ENCODE data around the gene TMEM167B.

- TF ChIP-seq POLR2A (IDR thresholded peaks at IDR 0.05) (no peak), EP300 (IDR thresholded peaks at IDR 0.05; ENCODE audit: low read depth) (no peak)
- TF ChIP-seq, protein P1, sequence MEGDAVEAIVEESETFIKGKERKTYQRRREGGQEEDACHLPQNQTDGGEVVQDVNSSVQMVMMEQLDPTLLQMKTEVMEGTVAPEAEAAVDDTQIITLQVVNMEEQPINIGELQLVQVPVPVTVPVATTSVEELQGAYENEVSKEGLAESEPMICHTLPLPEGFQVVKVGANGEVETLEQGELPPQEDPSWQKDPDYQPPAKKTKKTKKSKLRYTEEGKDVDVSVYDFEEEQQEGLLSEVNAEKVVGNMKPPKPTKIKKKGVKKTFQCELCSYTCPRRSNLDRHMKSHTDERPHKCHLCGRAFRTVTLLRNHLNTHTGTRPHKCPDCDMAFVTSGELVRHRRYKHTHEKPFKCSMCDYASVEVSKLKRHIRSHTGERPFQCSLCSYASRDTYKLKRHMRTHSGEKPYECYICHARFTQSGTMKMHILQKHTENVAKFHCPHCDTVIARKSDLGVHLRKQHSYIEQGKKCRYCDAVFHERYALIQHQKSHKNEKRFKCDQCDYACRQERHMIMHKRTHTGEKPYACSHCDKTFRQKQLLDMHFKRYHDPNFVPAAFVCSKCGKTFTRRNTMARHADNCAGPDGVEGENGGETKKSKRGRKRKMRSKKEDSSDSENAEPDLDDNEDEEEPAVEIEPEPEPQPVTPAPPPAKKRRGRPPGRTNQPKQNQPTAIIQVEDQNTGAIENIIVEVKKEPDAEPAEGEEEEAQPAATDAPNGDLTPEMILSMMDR (IDR thresholded peaks at IDR 0.05), result no peak
Observed at GRCh38 chr1:109091839-109092193, 1.3 kb downstream of the TMEM167B start.
